NCI-H526 (cell line): ENCODE measurements around the gene RHBDD3.

ENCODE experiments used
- DNase-seq, 2 experiments: peaks; one replicate each; lab custom pipeline; 2025; lab: John Stamatoyannopoulos, UW

The RHBDD3 gene

DNA sequence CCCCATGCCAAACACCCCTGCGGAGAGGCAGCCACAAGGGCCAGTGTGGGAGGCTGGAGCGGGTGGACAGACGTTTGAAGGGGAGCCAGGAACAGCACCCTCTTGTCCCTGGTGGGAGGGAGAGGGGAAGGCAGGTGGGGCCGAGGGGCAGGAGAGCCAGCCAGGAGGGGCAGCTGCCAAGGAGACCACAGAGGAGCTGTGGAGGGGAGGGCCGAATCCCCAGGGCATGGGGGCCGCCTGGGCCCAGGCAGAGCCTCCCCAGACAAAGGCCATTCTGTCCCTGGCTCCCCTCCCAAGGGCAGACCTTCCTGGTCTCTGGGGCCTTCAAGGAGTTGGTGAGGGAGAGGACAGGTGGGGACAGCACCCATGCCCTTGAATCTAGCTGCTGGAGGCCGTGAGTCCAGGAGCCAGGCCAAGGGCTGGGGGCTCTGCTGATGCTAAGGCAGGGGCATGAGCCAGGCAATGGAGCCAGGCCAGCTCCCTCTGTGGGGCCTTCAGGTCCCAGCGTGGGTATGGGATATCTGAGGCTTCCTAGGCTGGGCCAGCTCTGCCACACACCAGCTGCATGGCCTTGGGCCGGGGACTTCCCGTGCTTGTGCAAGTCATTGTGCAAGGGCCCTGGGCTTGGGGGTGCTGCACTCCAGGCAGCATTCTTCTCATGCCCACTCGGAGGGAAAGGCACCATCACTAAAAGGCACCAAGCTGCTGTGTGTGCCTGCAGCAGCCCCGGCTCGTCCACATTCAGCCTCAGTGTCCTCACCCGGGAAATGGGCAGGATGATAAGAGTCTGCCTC, 50.7 kb downstream of the RHBDD3 start:
- DNase-seq = no peak

- no peak for DNase-seq
These were observed 51.5 kb downstream of the RHBDD3 start for GRCh38 chr22:29216011-29216872.

DNA sequence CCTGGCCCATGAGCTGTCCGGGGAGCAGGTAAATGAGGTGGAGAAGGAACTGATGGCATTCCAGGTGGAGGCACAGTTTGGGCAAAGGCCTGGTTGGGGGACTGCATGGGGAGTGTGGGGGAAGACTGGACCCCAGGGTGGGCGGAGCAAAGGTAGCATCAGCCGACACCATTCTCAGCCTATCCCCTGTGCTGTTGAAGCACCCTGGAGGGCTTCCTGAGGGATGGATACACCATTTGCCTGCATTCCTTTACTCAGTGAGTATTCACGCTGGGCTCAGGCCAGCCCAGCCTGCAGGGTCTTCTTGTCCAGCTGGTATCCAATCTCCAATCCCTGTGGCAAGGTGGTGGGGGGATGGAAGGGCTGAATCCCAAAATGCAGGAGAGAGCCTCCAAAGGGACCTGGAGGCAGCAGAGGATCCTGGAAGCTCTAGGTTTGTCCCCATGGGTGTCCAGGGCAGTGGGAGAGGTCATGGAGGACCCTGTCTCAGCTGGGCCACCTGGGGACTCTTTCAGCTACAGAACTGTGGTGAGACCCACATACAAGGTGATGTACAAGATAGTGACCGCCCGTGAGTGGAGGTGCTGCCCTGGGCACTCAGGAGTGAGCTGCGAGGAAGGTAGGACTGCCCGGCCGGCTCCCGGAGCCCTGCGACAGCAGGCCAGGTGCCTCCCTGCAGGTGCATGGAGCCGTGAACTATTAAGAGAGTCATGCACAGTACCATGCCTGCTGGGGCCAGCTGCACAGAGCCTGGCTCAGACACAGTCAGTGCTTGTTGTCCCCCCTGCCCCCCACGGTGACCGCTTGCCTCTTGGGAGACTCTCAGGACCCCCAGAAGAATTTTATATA, 52.5 kb downstream of the RHBDD3 start:
- DNase-seq = no peak

GRCh38 chr22:29214232-29214631, 53.5 kb downstream of the RHBDD3 start:
- no peak for DNase-seq

DNA sequence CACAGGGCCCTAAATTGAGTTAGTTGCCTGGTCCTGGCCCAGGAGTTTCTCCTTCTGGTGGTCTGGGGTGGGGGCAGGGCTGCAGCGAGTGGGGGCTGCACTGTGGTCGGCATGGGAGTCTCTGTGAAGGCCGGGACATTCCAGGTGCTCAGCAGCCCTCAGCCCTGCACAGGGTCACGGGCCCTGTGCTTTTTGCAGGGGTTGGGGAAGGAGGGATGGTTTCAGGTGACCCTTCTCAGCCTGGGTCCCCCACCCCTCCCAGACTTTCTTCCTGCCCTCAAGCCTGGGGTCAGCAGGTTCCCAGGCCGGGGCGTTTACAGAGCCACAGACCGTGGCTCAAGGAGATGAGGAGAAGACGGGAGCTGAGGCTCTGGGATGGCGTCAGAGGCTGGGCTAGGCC, 54.3 kb downstream of the RHBDD3 start:
- DNase-seq = no peak

- no peak for DNase-seq
These were observed 55.0 kb downstream of the RHBDD3 start for GRCh38 chr22:29212743-29213142.

GRCh38 chr22:29211466-29211865, 56.3 kb downstream of the RHBDD3 start:
- no peak for DNase-seq

GRCh38 chr22:29211066-29211465, 56.7 kb downstream of the RHBDD3 start:
- DNase-seq = no peak
